Right atrium auricular region (tissue), 2 donors: ENCODE results near the gene BPIFB2. TPM values are rescaled to one million over a fixed set of nuclear protein-coding genes. Genes with fewer than 3 reads are reported as not detected.
"Not testable (repeated sequence)": the region's sequence is repeated elsewhere in the genome, so short reads cannot be mapped to it uniquely, and the experiment has no call there.

Experiments
- DNase-seq: peaks from one replicate; pipeline ENCODE4 v3.0.0-alpha.2; 2019; ENCODE audit warnings: low spot score
- H3K27ac ChIP-seq, 2 donors: fragments of 200-600 bp; sonication (generic); 1 replicate in 1 of 2; 2 replicates in 1 of 2; pipeline ENCODE4 v1.5.1; 2016 to 2019
- H3K27me3 ChIP-seq, 2 donors: fragments of 200-600 bp; sonication (generic); one replicate each; pipeline versions ENCODE4 v1.5.1 to v1.6.0; 2017 to 2019
- H3K36me3 ChIP-seq: fragments of 200-600 bp; sonication (generic); one replicate; pipeline ENCODE4 v1.5.1; 2016
- H3K4me1 ChIP-seq, 2 donors: fragments of 200-600 bp; sonication (generic); one replicate each; pipeline versions ENCODE4 v1.5.1 to v1.6.0; 2017 to 2019
- H3K4me3 ChIP-seq, 2 donors: fragments of 200-600 bp; sonication (generic); 1 replicate in 1 of 2; 2 replicates in 1 of 2; pipeline ENCODE4 v1.5.1; 2017 to 2019; ENCODE audit warnings: mild to moderate bottlenecking in 1 of 2, moderate library complexity in 1 of 2
- H3K9me3 ChIP-seq, 2 donors: fragments of 200-600 bp; sonication (generic); one replicate each; pipeline ENCODE4 v1.5.1; 2019
- CTCF ChIP-seq, 2 donors: fragments of 200-600 bp; sonication (generic); IDR thresholded peaks; one replicate each; pipeline ENCODE4 v1.5.1; 2019; ENCODE audit warnings: antibody characterized with exemption in 2 of 2
- total RNA-seq, 2 donors: library from RNA; depleted of rRNA; stranded (reverse); fragments of >200 nt; gene quantifications; one replicate each; pipeline ENCODE4 v1.1.0, GENCODE V29; 2016

The BPIFB2 gene
- total RNA-seq, 2 donors from 2014 or later, result not detected

GRCh38 chr20:32973077-32973717 is 34.3 kb upstream of the BPIFB2 start:
- TF ChIP-seq CTCF (IDR thresholded peaks at IDR 0.05), result no peak
- Histone ChIP-seq H3K4me3 (no peak overlapping the region), H3K27me3 (no peaks in the 10 kb centered on the region), H3K27ac (no peak overlapping the region), H3K36me3 (no peaks in the 10 kb centered on the region), H3K4me1 (peaks cover 0 to 12% of the 10 kb centered on the region in 2 donors), H3K9me3 (no peaks in the 10 kb centered on the region)
- DNase-seq, result no peak

- H3K9me3 ChIP-seq, H3K36me3 ChIP-seq, H3K4me3 ChIP-seq, H3K27me3 ChIP-seq, H3K27ac ChIP-seq, DNase-seq: not testable (repeated sequence)
- peaks cover 0 to 12% of the 10 kb centered on the region in 2 donors for H3K4me1 ChIP-seq
These were observed 33.1 kb upstream of the BPIFB2 start for GRCh38 chr20:32974204-32975064.

- not testable (repeated sequence) for H3K36me3 ChIP-seq, H3K27me3 ChIP-seq, H3K4me3 ChIP-seq, DNase-seq, H3K9me3 ChIP-seq, H3K27ac ChIP-seq
- peaks cover 0 to 17% of the 10 kb centered on the region in 2 donors for H3K4me1 ChIP-seq
These were observed 32.4 kb upstream of the BPIFB2 start for GRCh38 chr20:32975121-32975520.

GRCh38 chr20:32975698-32976674 is 31.5 kb upstream of the BPIFB2 start:
- DNase-seq, result no peak
- Histone ChIP-seq H3K27ac (no peak overlapping the region), H3K9me3 (no peaks in the 10 kb centered on the region), H3K4me3 (no peak overlapping the region), H3K4me1 (peaks cover 0 to 18% of the 10 kb centered on the region in 2 donors), H3K27me3 (no peaks in the 10 kb centered on the region), H3K36me3 (no peaks in the 10 kb centered on the region)
- no peak for TF ChIP-seq CTCF (IDR thresholded peaks at IDR 0.05)

GRCh38 chr20:32976746-32977145 is 30.8 kb upstream of the BPIFB2 start:
- TF ChIP-seq CTCF (IDR thresholded peaks at IDR 0.05), result no peak
- Histone ChIP-seq H3K27ac (no peak overlapping the region), H3K9me3 (no peaks in the 10 kb centered on the region), H3K36me3 (no peaks in the 10 kb centered on the region), H3K4me1 (peaks cover 0 to 13% of the 10 kb centered on the region in 2 donors), H3K27me3 (no peaks in the 10 kb centered on the region), H3K4me3 (no peak overlapping the region)
- DNase-seq, result no peak

GRCh38 chr20:32977281-32978008 is 30.1 kb upstream of the BPIFB2 start:
- H3K27ac ChIP-seq, result no peak overlapping the region
- H3K36me3 ChIP-seq, result no peaks in the 10 kb centered on the region
- peaks cover 0 to 8% of the 10 kb centered on the region in 2 donors for H3K4me1 ChIP-seq
- H3K27me3 ChIP-seq, result no peaks in the 10 kb centered on the region
- no peak for DNase-seq
- H3K9me3 ChIP-seq, result no peaks in the 10 kb centered on the region
- TF ChIP-seq CTCF (IDR thresholded peaks at IDR 0.05), result no peak
- H3K4me3 ChIP-seq, result no peak overlapping the region
